HUDEP-2 (cell line): Measurements from ENCODE around the gene NIT2.

Experiments used
- DNase-seq, 76 experiments: peaks; one replicate each; lab custom pipeline; 2025; ENCODE audit not compliant: unreplicated experiment in 76 of 76; lab: John Stamatoyannopoulos, UW

Gene NIT2

DNA sequence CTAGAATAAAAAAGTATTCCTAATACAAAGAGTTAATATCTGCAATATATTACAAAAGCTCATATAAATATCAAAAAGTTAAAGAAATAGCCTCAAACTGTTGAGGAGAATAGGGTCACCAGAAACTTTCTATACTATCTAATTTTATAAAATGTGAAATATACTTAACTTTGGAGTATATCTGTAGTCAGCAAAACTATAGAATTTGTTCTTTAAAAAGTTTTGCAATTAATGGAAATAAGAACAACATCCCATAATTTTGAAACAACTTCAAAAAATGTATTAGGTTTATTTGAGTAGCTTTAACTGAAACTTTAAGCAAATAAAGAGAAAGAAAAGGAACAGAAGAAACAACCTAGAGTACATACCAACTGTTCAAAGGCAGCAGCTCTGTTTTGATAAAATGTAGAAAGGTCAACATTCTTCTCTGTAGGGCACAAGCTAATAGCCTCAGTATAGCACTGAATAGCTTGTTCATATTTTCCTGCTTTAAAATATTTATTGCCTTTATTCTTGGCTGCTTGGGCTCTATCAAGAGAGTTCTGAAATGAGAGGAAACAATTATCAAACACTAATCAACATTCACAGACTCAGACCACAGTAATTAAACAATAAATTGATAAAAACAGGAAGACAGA lies 52.0 kb downstream of the NIT2 start:
- DNase-seq, result no peak

DNA sequence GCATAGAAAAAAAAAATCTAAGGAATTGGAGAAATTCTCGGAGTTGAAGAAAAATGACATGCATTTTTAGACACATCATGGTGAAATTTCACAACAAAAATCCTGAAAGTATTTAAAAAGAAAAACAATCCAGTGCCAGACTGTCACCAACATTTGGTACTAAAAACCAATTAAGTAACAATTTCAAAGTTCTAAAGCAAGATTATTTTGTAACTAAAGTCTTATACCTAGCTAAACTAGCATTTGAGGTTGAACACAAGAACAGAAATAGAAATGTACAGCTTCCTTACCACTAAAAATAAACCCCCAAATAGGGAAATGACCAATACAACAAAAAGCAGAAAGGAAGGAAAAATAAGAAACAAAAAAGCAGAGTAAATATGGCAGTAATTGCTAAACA lies 54.5 kb downstream of the NIT2 start:
- no peak for DNase-seq

DNA sequence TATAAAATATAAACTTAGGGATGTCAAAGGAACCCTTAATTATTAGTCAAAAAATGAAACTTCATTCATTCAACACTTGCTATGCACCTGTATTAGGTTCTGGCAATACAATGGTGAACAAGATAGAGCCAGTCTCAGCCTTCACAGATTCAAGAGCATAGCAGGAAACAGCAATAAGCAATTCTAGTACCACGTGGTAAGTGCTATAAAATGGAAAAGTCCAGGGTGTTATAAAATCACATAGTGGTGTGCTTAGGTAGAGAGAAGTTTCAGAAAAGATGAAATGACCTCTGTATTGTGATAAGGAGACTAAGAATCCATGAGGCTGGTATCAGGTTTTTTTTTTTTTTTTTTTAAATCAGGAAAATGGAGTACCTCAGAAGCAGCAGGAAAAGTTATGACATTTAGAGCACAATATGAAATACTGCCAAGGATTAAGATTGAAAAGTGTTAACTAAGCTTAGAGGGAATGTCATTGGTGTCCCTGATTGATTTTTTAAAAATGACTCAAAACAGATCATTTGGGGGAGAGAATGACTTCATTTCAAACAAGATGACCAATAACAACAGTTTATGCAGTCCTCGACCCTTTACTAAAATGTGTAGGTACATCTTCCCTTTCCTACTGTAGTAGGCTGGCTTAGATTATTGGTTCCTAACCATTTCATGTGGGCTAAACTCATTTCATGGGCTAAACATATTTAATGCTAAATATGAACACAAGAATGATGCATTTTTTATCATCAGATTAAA lies 61.3 kb downstream of the NIT2 start:
- DNase-seq, result no peak

GRCh38 chr3:100396967-100397366 lies 62.4 kb downstream of the NIT2 start:
- no peak for DNase-seq

DNA sequence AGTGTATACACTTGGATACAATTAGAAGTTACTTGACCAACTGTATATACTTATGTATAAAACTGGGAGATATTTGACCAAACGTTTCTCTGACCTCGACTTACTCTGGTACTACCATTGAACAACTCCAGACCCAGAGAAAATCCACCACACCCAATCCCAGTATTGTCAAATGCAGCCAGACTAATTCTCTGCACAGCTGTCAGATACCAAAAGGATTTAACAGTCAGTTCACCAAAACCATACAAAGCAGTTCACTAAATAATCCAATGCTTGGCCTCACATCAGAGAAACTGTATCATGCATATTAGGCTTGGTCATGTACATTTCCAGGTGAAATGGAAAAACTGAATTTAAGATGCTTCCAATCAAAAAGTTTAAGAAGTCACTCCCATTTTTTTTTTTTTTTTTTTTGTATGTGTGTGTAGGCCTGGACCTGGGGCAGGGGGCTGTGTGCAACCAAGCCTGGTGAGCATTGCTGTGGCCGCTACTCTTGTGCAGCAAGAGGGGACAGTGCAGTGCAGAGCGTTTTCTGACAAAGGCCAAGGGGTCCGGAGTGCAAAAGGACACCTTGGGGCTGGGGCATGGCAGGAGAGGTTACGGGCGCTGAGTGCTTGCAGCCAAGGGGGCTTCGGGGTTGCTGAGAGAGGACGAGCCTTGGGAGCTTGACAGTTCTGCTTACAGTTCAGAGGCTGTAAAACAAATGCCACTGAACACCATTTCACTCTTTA lies 64.9 kb downstream of the NIT2 start:
- DNase-seq, result no peak

- peak in 1 of 76 experiments; percentile 3 for DNase-seq
These were observed 65.8 kb downstream of the NIT2 start for GRCh38 chr3:100400419-100400779.

GRCh38 chr3:100400780-100401673 lies 66.5 kb downstream of the NIT2 start, which contains the start of the genes LNP1 and TOMM70:
Gene LNP1, plus strand, starts transcription at chr3:100401539. Its CDS starts 28,191 bp downstream, at chr3:100429730.
Gene TOMM70, minus strand, starts transcription at chr3:100401089. Its CDS starts 140 bp downstream, at chr3:100400949.
- peak; percentile 47 to 98 (median 93) for DNase-seq

DNA sequence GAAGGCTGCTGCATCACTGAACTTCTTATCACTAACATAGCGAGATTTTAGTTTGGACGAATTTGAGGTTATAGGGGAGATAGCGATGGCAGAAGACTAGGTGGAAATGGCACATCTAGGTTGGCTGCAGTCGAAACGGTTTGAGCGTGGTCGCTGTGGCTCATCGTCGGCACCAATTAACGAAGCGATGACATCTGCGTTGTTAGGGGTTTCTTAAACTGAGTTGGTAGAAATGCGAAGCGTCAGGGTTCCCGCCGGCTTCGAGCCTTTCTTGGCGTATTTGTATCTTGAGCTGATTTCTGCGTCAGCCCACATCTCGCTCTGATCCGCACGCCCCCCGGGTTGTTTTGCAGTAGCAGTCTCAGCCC lies 67.1 kb downstream of the NIT2 start:
- peak in 39 of 76 experiments; percentile 7 to 72 (median 34) for DNase-seq

DNA sequence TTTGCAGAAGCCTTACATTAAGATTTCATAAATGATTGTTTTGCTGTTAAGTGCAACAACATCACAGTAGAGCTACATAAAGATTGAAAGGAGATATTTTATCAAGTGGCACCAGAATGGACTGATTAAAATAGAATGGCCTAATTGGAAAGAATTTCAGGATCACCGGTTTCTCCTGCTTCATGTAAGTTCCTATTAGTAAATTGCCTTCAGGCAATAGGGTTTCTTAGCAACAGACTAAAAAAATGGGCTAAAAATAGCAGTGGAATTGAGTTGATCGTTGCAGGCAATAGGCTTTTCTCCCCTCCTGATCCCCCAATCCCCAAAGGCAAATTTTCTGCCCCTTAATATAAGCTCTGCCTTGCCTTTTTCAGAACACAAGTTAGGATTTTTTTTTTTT lies 67.7 kb downstream of the NIT2 start:
- DNase-seq, result peak in 4 of 76 experiments; percentile 3 to 21 (median 17)

GRCh38 chr3:100402891-100403290 lies 68.3 kb downstream of the NIT2 start:
- peak in 3 of 76 experiments; percentile 6 to 29 (median 7) for DNase-seq

DNA sequence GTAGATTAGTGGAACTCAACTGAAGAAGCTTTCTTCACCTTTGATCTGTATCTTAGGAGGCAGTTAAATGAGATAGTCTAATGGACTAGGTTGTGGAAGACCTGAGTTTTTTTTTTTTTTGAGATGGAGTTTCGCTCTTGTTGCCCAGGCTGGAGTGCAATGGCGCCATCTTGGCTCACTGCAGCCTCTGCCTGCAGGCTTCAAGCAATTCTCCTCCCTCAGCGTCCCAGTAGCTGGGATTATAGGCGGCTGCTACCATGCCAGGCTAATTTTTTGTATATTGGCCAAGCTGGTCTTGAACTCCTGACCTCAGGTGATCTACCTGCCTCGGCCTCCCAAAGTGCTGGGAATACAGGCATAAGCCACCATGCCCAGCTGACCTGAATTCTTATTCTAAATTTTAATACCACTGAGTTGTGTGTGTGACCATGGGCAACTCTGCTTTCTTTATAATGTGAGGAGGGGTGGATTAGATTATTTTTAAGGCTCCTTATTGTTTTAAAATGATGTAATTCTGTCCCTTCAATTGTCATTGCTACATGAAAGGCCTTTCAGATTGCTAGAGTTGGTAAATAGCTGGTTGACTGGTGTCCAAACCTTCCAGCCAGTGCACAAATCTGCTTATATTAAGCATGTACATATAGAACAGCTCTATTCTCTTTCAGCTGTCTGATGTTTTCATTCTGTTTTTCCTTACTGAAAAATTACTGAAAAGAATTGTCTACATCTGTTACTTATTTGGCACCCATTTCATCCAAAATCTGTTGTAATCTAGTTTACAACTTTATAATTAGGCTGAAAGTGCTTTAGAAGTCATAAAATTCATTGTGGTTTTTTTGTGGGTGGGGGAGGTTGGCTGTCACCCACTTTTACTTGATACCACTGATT lies 69.0 kb downstream of the NIT2 start:
- DNase-seq, result peak in 36 of 76 experiments; percentile 2 to 48 (median 16)

GRCh38 chr3:100404250-100404548 lies 69.6 kb downstream of the NIT2 start:
- DNase-seq, result no peak

DNA sequence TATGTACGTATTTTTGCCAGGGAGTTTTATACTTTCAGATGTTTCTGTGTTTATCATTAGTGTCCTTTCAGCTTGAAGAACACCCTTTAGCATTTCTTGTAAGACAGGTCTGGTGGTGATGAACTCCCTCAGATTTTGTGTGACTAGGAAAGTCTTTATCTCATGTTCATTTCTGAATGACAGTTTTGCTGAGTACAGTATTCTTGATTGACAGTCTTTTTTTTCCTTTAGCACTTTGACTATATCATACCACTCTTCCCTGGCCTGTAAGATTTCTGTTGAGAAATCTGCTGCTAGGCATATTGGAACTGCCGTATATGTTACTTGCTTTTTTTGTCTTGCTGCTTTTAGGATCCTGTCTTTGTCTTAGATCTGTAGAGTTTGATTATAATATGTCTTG lies 72.6 kb downstream of the NIT2 start:
- no peak for DNase-seq

- DNase-seq, result no peak
These were observed 73.5 kb downstream of the NIT2 start for GRCh38 chr3:100407977-100408532.
